GM12874 (cell line): ENCODE measurements around the gene MCEMP1.

Experiments
- TF ChIP-seq, protein P1 (sequence below): IDR thresholded peaks from 2 replicates; pipeline ENCODE4 v1.5.1; 2011; ENCODE audit warnings: low read depth, mild to moderate bottlenecking, control low read depth, low read length, moderate library complexity; ENCODE audit not compliant: insufficient read depth

Gene MCEMP1

DNA sequence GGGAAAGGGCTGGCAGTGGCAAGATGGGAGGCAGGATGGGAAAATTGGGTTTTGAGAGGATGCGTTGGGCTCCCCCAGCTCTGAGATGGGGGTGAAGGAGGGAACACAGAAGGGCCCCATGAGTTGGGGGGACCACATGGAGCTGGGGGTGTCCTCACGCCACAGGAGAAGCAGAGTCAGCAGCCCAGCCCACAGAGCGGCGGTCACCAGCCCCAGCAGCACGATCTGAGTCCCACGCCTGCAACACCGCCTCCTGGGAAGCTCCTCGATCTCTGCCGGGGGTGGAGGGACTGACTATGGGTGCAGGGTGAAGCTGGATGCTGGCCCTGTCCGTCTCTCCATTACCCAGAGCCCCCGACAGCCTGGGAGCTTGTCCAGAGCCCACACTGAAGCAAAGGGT is 21.7 kb downstream of the MCEMP1 start:
- TF ChIP-seq, protein P1, sequence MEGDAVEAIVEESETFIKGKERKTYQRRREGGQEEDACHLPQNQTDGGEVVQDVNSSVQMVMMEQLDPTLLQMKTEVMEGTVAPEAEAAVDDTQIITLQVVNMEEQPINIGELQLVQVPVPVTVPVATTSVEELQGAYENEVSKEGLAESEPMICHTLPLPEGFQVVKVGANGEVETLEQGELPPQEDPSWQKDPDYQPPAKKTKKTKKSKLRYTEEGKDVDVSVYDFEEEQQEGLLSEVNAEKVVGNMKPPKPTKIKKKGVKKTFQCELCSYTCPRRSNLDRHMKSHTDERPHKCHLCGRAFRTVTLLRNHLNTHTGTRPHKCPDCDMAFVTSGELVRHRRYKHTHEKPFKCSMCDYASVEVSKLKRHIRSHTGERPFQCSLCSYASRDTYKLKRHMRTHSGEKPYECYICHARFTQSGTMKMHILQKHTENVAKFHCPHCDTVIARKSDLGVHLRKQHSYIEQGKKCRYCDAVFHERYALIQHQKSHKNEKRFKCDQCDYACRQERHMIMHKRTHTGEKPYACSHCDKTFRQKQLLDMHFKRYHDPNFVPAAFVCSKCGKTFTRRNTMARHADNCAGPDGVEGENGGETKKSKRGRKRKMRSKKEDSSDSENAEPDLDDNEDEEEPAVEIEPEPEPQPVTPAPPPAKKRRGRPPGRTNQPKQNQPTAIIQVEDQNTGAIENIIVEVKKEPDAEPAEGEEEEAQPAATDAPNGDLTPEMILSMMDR, result no peak

DNA sequence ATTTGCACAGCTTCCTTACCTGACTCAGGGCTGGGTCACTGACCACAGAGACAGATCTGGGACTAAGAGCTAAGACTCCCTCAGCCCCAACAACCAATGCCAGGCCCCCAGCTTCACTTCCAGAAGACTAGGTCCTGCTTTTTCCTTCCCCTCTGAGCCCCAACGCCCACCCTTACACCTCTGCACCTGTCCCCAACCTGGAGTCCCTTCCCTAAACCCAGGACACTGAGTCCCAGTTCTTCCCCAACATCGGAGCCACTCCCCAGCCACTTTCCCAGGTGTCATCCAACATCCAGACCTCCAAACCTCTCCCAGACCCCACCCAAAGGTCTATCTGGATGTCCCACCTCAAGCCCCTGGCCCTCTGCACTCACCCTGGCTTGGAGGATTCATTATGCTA is 22.1 kb downstream of the MCEMP1 start:
- TF ChIP-seq, protein P1, result no peak

DNA sequence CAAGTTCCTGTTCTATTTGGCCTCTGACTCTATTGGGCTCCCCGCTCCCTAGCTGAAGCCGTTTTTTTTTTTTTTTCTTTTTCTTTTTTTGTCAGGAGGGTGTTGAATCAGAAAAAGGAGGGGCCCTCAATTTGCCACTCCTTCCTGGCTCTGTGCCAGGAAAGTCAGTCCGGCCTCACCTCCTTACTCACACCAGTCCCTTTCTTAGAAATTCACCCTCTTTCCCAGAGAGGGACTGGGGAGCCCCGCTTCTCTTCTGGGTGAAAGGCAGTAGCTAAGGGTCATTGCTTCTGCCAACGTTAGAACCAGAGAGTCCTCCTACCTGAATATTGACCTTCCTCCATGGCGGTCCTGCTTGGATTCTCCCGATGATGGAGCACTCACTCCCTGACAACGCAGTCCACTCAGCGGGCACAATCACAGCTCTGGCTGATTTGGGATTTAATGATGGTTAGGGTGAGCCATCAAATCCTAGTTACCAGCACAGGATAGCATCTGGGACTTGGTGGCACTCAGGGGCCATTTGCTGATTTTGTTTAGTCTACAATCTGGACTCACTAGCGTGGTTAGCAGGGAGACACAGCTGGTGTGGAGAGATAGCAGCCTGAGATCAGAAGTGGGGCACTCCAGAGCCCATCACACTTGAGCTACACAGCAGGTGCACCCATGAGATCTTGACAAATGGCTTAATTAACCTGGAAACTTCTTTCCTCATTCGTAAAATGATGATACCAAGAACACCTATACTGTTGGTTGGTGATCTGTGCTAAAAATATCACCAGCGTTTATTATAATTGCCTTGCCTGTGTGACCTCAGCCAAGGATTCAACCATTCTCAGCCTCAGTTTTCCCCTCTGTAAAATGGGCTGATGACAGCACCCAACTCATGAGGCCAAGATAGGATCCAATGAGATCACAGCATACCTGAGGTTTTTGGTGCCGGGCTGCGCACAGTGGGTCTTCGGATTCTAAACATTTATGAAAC is 22.8 kb downstream of the MCEMP1 start:
- TF ChIP-seq, protein P1, result no peak

DNA sequence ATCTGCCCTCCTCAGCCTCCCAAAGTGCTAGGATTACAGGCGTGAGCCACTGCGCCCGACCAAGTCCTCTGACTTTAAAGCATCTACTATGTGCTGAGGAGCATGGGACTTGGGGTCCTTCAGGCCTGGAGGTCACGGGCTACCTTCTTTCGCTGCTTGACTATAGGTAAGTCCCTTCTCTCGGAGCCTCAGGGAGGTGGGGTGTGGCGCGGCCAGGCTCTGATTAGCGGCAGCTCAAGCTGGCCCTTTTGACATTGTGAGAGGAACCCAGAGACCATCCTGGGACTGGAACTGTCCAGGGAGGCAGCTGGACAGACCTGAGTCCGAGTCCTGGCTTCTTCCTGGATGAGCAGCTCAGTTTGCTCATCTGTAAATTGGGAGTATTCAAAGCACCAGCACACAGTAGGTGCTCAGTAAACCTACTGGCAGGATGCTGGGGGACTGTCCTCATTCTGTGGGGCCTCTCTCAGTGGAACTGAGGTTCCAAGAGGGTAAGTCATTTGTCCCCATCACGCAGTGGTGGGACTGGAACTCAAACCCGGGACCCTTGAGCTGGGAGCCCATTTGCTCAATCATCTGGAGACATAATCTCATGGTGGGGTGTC is 24.3 kb downstream of the MCEMP1 start:
- TF ChIP-seq, protein P1, result no peak

DNA sequence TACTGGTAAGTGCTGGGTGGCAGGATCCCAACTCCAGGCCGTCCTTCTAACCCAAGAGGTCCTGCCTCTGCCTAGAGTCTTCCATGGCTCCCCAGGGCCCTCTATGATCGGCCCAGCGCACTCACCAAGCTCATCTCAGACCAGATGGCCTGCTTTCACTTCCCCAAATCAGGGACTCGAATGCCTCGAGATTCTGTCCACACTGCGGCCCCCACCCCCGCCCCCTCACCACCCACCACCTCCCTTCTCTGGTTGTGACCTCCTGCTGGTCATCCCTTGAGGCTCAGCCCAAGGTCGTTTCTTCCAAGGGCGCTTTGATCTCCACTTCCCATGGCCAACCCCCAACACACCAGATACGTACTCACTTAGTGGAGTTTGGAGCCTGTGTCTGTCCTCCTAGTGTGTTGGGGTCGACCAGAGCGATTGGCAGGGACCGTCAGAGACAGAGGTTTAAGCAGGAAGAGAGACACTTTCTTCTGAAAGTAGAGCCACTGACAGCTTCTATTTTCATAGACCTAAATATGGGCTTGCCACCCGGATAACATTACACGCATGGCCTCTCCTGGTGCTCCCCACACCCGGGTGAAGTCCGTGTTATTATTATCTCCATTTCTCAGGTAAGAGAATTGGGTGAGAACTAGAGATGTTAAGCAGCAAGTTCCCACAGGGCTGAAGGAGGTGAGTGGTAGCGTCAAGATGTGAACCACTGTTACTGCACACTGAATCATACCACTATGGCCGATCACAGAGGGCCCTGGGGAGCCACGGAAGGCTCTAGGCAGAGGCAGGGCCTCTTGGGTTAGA is 25.0 kb downstream of the MCEMP1 start, which contains the start of gene FCER2:
Gene FCER2, minus strand, starts transcription at position 478 of the 804 bp plus-strand sequence. CDS start 2,371 bp downstream, outside the sequence.
- TF ChIP-seq, protein P1, result peak; percentile 11; the same call in 1 of the 2 replicates

DNA sequence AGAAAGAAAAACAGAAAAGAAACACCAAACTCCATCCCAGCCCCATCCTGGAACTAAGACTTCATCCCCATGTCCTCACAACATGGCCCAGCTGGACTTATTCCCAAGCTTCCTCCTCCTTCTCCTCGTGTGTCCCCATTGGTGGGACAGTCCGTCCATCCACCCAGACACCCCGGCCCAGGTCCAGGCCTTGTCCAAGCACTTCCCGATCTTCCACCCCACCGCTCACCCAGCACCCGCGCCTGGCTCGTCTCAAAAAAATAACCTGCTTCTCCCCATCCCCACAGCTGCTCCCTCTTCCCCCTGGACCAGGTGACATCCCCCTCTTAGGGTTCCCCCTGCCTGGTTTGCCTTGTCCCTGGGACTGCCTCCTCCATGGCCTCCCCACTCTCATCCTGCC is 26.4 kb downstream of the MCEMP1 start:
- TF ChIP-seq, protein P1, result no peak
